Measurements from ENCODE around the gene STPG4.
"Not testable (repeated sequence)": the region's sequence is repeated elsewhere in the genome, so short reads cannot be mapped to it uniquely, and the experiment has no call there.

The STPG4 gene

DNA sequence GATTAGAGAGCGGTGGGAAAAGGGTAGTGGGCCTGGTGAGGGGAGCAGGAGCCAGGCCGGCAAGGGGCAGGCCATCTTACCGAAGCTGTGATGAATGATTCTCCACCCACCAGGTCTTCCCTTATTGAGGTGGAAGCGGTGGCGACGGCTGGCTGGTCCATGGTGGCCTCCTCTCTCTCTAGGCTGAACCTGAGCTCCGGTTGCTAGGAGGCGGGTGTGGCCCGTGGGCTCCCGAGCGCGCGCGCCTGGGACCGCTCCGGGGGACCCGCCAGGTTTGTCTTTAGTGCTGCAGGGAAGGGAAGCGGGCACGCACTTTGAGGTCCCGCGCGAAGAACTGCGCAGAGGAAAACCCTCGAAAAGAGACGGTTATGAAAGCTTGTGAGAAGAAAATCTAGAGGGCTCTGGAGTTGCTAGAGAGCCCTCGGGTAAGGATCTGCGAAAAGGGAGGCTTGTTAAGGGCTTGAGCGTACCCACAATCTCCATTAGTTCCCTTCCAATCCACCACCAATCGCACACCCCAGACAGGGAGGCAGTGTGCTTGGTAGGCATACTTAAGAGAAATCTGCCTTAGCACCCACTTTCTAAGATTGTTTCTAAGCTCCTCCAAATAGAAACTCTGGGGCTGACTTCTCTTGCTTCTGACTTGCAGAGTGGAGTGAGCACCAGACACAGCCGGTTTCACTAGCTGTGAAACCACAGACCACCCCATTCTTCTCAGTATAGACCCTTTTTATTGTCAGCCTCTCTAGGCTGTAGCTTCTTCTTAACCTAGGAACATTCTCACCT, at the start of gene STPG4:
Gene STPG4, minus strand, starts transcription at position 218 of the 786 bp plus-strand sequence. Its CDS starts 57 bp downstream, at position 161.
- FAIRE-seq: no peak

- no peak for FAIRE-seq
Observed at GRCh38 chr2:47204691-47205090, 49.6 kb upstream of the STPG4 start.

- no peak for FAIRE-seq
Observed at GRCh38 chr2:47203995-47204394, 48.9 kb upstream of the STPG4 start.

- FAIRE-seq: no peak
Observed at GRCh38 chr2:47201224-47201623, 46.1 kb upstream of the STPG4 start.

- FAIRE-seq: no peak
Observed at GRCh38 chr2:47198985-47199451, 43.9 kb upstream of the STPG4 start.

GRCh38 chr2:47196499-47196898, 41.4 kb upstream of the STPG4 start:
- FAIRE-seq: no peak

GRCh38 chr2:47196046-47196445, 40.9 kb upstream of the STPG4 start:
- FAIRE-seq: no peak

- FAIRE-seq: no peak
Observed at GRCh38 chr2:47195148-47195547, 40.0 kb upstream of the STPG4 start.

DNA sequence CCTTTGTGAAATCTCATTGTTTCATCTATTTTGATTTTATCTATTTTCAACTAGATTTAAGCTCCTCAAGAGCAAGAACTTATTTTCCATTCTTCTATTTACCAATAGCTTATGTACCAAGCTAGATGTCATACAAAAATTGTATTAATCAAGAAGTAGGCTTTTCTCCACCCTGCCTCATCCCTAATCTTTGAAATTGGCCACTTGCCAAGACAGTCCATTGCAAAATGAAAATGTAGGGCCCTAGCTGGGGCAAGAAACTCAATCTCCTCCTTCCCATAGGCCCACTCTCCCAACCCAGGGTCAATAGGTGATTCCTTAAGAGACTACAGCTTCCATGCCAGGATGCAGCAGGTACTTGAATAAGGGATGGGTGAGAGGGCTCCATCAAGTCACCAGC, 39.3 kb upstream of the STPG4 start:
- FAIRE-seq: no peak

- FAIRE-seq: no peak
Observed at GRCh38 chr2:47193607-47194006, 38.5 kb upstream of the STPG4 start.

DNA sequence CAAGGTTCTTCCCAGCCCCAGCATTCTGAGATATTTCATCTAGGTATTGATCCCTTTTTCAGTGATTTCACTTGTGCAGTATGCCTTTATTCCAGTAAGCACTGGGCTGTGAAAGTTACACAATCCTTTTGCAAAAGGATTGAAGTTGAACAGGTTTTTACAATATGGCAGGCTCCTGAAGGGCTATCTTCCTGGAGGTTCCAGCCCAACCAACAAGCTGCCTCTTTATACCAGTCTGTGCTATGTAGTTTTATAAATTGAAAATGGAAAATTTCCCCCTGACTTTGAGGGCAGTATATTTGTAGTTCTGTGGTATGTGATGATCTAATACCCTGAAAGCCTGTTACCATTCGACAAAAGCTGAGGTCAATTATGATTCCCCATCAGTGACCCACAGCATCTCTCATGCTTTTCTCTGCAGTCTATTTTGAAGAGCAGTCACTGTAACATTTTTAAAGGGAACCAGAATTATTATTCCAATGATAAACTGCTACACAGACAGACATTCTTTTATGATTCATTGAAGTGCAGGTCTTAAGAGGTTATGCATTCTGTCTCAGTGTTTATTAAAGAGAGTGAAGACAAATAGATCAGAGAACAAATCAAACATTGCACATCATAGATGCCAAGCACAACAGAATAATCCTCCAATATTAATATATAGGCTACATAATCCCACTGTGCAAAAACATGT, 35.2 kb upstream of the STPG4 start:
- FAIRE-seq: no peak

GRCh38 chr2:47189635-47190034, 34.5 kb upstream of the STPG4 start:
- FAIRE-seq: no peak

- no peak for FAIRE-seq
Observed at GRCh38 chr2:47187069-47187468, 32.0 kb upstream of the STPG4 start.

- no peak for FAIRE-seq
Observed at GRCh38 chr2:47186351-47186750, 31.2 kb upstream of the STPG4 start.

- FAIRE-seq: not testable (repeated sequence)
Observed at GRCh38 chr2:47185098-47185497, 30.0 kb upstream of the STPG4 start.

- FAIRE-seq: no peak
Observed at GRCh38 chr2:47181176-47181575, 26.1 kb upstream of the STPG4 start.

GRCh38 chr2:47180531-47180930, 25.4 kb upstream of the STPG4 start:
- FAIRE-seq: no peak

DNA sequence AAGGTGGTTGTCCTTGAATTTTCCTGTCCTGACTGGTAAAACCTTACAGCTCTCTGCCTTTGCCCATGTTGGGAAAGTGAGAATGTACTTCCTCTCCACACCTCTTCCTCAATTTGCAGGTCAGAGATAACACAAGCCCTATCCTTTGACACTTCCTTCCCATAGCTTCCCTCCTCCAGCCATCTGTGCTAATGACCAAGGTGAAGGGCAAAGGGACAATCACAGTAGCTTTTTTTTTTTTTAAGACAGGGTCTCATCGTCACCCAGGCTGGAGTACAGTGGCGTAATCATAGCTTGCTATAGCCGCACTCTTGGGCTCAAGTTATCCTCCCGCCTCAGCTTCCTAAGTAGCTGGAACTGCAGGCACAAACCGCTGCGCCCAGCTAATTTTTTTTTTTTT, 24.3 kb upstream of the STPG4 start:
- FAIRE-seq: no peak

DNA sequence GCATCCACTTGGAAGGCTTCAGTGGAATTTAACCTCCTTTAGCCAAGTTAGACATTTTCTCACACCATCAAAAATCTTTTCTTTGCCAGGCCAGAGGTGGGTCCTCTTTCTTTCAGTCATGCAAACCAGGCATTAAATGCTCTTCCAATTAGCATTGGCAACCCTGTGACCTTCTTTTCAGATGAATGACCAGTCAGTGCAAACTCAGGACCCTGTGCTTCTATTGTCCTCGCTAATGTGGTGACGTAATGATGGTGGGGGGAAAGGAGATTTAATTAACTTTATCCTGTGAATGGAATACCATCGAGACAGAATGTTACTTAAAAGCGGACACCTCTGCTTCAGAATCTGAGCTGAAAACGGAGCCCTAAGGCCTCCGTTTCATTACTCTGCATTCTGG, 23.2 kb upstream of the STPG4 start:
- no peak for FAIRE-seq

DNA sequence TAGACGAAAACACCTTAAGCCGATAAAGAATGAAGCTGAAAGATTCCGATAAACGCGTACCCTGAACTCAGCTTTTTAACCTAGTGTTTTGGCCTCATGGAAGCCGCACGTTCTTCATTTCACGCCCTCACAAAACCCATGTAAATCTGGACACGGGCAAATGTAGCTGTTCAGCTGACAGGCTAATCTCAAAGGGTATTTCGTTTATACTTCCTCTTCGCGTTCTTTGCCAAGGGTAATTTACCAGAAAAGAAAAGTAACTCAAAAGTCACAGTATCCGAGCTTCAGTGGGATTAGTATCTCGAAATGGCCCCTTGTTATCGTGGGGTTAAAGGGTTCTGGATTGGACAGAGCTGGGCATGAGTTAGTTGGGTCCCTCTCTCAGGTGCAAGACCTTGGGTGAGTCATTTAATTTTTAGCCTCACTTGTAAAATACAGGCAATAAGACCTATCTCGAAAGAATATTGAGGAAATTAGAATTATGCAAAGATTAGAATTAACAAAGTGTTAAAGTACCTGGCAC, 22.0 kb upstream of the STPG4 start:
- FAIRE-seq: no peak

GRCh38 chr2:47174733-47175361, 19.7 kb upstream of the STPG4 start:
- FAIRE-seq: no peak

- no peak for FAIRE-seq
Observed at GRCh38 chr2:47173986-47174732, 19.1 kb upstream of the STPG4 start.

All from colon (tissue), 2 donors.